GM13977 (cell line): ENCODE measurements around the gene HEG1.

ENCODE experiments used
- DNase-seq: peaks from one replicate; pipeline ENCODE4 v3.0.0; 2012; ENCODE audit warnings: low spot score
- in situ Hi-C: fragments of 300-500 bp; cut with MboI; formaldehyde crosslinking; loops from one replicate; pipeline ENCODE4 v1.12.0; 2022; ENCODE audit warnings: low sequenced_read_pairs, low pct_unique_long_range_greater_than_20kb, mixed read lengths, inconsistent platforms; ENCODE audit not compliant: unreplicated experiment
- TF ChIP-seq, protein P1 (sequence below): IDR thresholded peaks from 2 replicates; pipeline ENCODE4 v1.5.1; 2012; ENCODE audit warnings: mild to moderate bottlenecking, control low read depth; ENCODE audit not compliant: insufficient read depth; ENCODE audit errors: extremely low read depth, missing control alignments

The HEG1 gene

DNA sequence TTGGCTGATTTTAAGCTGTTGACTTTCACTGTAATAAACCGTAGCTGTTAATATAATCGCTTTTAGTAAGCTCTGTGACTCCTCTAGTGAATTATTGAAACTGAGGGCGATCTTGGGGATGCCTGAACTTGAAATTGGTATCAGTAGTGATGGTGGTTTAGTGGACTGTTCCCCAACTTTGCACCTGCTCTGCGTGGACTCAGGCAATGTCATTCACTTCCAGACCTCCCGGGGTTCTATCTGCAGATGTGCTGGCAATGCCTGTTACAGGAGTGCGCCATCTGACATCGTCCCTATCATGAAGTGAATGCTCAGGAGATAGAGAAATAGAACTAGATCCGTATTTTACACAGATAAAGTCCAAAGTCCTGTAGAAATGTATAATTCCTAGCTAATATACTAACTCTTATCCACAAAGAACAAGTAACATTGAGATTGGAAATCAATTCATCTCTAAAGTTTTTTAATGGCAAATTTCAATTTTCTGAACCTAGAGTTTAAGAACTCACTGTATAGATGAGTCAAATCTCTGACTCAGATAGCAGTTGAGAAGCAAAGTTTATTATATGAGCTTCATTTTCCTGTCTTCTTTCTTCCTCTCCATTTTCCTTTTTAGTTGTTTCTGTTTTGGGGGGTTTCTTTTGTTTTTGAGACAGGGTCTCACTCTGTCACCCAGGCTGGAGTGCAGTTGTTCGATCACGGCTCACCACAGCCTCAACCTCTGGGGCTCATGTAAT lies 51.8 kb downstream of the HEG1 start:
- in situ Hi-C loops, result no loop called here
- TF ChIP-seq, protein P1, sequence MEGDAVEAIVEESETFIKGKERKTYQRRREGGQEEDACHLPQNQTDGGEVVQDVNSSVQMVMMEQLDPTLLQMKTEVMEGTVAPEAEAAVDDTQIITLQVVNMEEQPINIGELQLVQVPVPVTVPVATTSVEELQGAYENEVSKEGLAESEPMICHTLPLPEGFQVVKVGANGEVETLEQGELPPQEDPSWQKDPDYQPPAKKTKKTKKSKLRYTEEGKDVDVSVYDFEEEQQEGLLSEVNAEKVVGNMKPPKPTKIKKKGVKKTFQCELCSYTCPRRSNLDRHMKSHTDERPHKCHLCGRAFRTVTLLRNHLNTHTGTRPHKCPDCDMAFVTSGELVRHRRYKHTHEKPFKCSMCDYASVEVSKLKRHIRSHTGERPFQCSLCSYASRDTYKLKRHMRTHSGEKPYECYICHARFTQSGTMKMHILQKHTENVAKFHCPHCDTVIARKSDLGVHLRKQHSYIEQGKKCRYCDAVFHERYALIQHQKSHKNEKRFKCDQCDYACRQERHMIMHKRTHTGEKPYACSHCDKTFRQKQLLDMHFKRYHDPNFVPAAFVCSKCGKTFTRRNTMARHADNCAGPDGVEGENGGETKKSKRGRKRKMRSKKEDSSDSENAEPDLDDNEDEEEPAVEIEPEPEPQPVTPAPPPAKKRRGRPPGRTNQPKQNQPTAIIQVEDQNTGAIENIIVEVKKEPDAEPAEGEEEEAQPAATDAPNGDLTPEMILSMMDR, result no peak
- no peak for DNase-seq

- DNase-seq, result no peak
Observed at GRCh38 chr3:125003369-125003853, 52.4 kb downstream of the HEG1 start.

GRCh38 chr3:125002414-125003368 lies 53.1 kb downstream of the HEG1 start:
- DNase-seq, result no peak
- in situ Hi-C loops, result no loop called here
- TF ChIP-seq, protein P1, result no peak

More at GRCh38 chr3:125003369-125003853, 52.4 kb downstream of the HEG1 start:
- in situ Hi-C loops, result no loop called here
- TF ChIP-seq, protein P1, result no peak

DNA sequence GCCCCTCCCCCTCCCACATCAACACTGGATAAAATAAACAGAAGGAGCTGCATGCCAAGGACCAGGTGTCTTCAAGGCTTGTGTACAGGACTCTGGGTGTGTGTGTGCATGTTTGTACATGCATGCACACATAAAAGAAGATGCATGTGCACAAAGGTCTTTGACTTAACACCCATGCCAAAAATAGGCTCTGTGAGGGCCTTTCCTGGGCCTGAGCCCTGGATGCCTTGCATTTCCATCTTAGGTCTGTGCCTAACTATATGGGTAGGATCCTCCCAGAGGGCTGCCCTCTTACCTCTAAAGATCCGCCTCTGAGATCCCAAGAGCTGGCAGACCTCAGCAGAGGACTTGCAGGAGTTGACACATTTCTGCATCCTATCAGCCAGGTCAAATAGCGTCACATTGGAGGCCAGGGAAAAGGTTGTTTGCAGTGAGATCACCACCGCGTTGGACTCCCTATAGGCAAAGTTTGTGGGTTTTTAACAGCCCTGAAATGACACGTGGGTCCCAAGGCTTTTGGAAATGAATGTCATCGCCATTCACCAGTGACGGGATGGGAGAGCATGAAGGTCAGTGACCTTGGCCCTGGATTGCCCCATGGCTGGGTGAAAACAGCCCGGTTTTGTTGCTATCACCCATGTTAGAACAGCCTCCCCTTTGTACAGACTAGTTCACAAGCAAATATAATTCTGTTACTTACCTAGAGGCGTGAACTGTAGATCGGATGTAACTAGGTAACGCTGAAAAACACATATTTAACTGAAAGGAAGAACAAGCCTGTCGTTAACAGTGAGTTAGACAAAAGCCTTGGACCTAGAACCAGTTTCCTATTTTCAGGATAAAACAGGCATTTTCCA lies 54.0 kb downstream of the HEG1 start:
- TF ChIP-seq, protein P1, result no peak
- in situ Hi-C loops, result no loop called here
- no peak for DNase-seq

- no peak for DNase-seq
- TF ChIP-seq, protein P1, result no peak
- in situ Hi-C loops, result no loop called here
Observed at GRCh38 chr3:125000661-125001060, 55.1 kb downstream of the HEG1 start.
